HepG2 (cell line): Measurements from ENCODE around the gene ADAMTS2. TPM values are rescaled to one million over a fixed set of nuclear protein-coding genes. Genes with fewer than 3 reads are reported as not detected.

Experiments
- CEBPB ChIP-seq: IDR thresholded peaks from 2 replicates; pipeline ENCODE4 v1.6.1; 2011; ENCODE audit warnings: low read depth, low read length, improper control_type of control experiment, borderline replicate concordance
- CENPT ChIP-seq: sonication (generic); formaldehyde crosslinking; IDR thresholded peaks from 2 replicates; pipeline ENCODE4 v1.8.0; 2022; ENCODE audit warnings: low read depth, mild to moderate bottlenecking, moderate library complexity, missing genetic modification reagents
- EP300 ChIP-seq, 3 experiments: sonication (generic) in 1 of 3; formaldehyde crosslinking in 1 of 3; IDR thresholded peaks; 2 replicates each; pipeline versions ENCODE4 v1.5.1 to v1.6.1; 2011 to 2020; ENCODE audit warnings: low read depth in 2 of 3, low read length in 2 of 3, borderline replicate concordance in 1 of 3, improper control_type of control experiment in 1 of 3, mild to moderate bottlenecking in 1 of 3, missing genetic modification reagents in 1 of 3, moderate library complexity in 1 of 3
- HOMEZ ChIP-seq: IDR thresholded peaks from 2 replicates; pipeline ENCODE4 v1.6.1; 2016; ENCODE audit warnings: low read depth
- PAF1 ChIP-seq: IDR thresholded peaks from 2 replicates; pipeline ENCODE4 v1.6.1; 2016; ENCODE audit warnings: missing genetic modification reagents, missing compliant biosample characterization
- PITX1 ChIP-seq: sonication (generic); formaldehyde crosslinking; IDR thresholded peaks from 2 replicates; pipeline ENCODE4 v1.5.1; 2020; ENCODE audit warnings: mild to moderate bottlenecking, missing genetic modification reagents
- REPIN1 ChIP-seq: sonication (generic); formaldehyde crosslinking; IDR thresholded peaks from 2 replicates; pipeline ENCODE4 v1.8.0; 2022; ENCODE audit warnings: missing genetic modification reagents, low read depth, mild to moderate bottlenecking, borderline replicate concordance
- YY1 ChIP-seq: IDR thresholded peaks from 2 replicates; pipeline ENCODE4 v1.6.1; 2011; ENCODE audit warnings: low read length, low read depth, moderate library complexity, mild to moderate bottlenecking; ENCODE audit not compliant: insufficient read depth, insufficient replicate concordance
- ZNF207 ChIP-seq: fragments of 450-650 bp; IDR thresholded peaks from 2 replicates; pipeline ENCODE4 v1.6.1; 2016; ENCODE audit warnings: antibody characterized with exemption, borderline replicate concordance
- ZNF383 ChIP-seq: sonication (generic); formaldehyde crosslinking; IDR thresholded peaks from 2 replicates; pipeline ENCODE4 v1.4.0; 2020; ENCODE audit warnings: missing genetic modification reagents, mild to moderate bottlenecking, borderline replicate concordance
- ZNF598 ChIP-seq: sonication (generic); formaldehyde crosslinking; IDR thresholded peaks from 2 replicates; pipeline ENCODE4 v1.5.1; 2020; ENCODE audit warnings: mild to moderate bottlenecking, missing genetic modification reagents, borderline replicate concordance
- ZNF781 ChIP-seq: sonication (generic); formaldehyde crosslinking; IDR thresholded peaks from 2 replicates; pipeline ENCODE4 v1.5.1; 2020; ENCODE audit warnings: borderline replicate concordance, mild to moderate bottlenecking, missing genetic modification reagents; ENCODE audit errors: not compliant biosample characterization
- ZNF788 ChIP-seq: sonication (generic); formaldehyde crosslinking; IDR thresholded peaks from 2 replicates; pipeline ENCODE4 v1.5.0; 2020; ENCODE audit warnings: mild to moderate bottlenecking, missing genetic modification reagents, borderline replicate concordance
- ZNF878 ChIP-seq: sonication (generic); formaldehyde crosslinking; IDR thresholded peaks from 2 replicates; pipeline ENCODE4 v1.8.1; 2023; ENCODE audit warnings: mild to moderate bottlenecking, missing genetic modification reagents, moderate library complexity
- ZSCAN20 ChIP-seq: sonication (generic); formaldehyde crosslinking; IDR thresholded peaks from 2 replicates; pipeline ENCODE4 v1.4.0; 2020; ENCODE audit warnings: missing genetic modification reagents, mild to moderate bottlenecking, borderline replicate concordance
- polyA plus RNA-seq, 8 experiments: library from polyadenylated mRNA; depleted of rRNA in 3 of 8; stranded (reverse) in 7 of 8; unstranded in 1 of 8; fragments of >200 nt; fragmentation: Illumina TruSeq in 4 of 8; extraction: Trizol in 4 of 8; gene quantifications; 2 replicates each; pipeline versions ENCODE4 v1.2.1 to v1.2.3, GENCODE V29; 2011 to 2016; ENCODE audit warnings: low read depth in 4 of 8, missing spikeins in 1 of 8, mixed read lengths in 1 of 8; ENCODE audit not compliant: insufficient read depth in 1 of 8
- total RNA-seq, 5 experiments: library from RNA; depleted of rRNA; stranded (reverse); fragments of >200 nt; fragmentation: Illumina TruSeq; extraction: Trizol; gene quantifications; 2 replicates each; pipeline ENCODE4 v1.2.3, GENCODE V29; 2016; ENCODE audit warnings: low read depth in 1 of 5
- TF ChIP-seq, protein P1 (sequence below): sonication (generic); formaldehyde crosslinking; IDR thresholded peaks from 2 replicates; pipeline ENCODE4 v1.4.0; 2020; ENCODE audit warnings: missing genetic modification reagents
- TF ChIP-seq, protein P2 (sequence below): sonication (generic); formaldehyde crosslinking; IDR thresholded peaks from 2 replicates; pipeline ENCODE4 v1.4.0; 2020; ENCODE audit warnings: missing genetic modification reagents
- TF ChIP-seq, protein P3 (sequence below): sonication (generic); formaldehyde crosslinking; IDR thresholded peaks from 2 replicates; pipeline ENCODE4 v1.5.1; 2020; ENCODE audit warnings: missing genetic modification reagents, mild to moderate bottlenecking, borderline replicate concordance

Gene ADAMTS2
- total and polyA plus RNA-seq, 2 of the 13 experiments (the other 11 are each of a cell fraction or from before 2014, with no cell fraction given): 0.24 to 3.5 TPM

DNA sequence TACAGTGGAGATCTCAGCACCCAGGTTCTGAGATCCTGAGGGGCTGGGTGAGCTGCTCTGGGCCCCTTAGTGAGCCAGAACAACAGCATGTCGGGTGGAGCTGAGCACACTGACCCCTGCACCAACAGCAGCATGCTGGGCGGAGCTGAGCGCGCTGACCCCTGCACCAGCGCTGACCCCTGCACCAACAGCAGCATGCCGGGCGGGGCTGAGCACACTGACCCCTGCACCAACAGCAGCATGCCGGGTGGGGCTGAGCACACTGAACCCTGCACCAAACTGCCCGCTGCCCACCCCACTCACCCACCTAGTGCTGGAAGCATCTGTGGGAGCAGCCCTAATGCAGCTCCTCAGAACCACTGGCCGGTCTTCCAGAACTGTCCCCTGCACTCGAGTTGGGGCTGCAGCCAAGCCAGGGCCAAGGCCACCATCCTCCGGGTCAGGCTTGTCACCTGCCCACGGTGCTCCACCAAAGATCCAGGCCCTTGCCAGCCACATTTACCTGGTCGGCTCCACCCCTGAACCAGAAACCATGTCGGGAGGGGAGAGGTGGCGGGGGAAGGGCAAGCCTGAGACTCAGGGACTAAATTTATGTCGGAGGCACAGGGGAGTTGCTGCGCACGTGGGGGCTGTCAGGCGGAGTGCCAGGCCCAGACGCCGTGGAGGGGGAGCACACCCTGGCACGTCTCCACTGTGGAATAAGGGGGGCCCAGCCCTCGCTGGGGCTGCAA is 80.3 kb downstream of the ADAMTS2 start (continued):
- TF ChIP-seq, protein P1, sequence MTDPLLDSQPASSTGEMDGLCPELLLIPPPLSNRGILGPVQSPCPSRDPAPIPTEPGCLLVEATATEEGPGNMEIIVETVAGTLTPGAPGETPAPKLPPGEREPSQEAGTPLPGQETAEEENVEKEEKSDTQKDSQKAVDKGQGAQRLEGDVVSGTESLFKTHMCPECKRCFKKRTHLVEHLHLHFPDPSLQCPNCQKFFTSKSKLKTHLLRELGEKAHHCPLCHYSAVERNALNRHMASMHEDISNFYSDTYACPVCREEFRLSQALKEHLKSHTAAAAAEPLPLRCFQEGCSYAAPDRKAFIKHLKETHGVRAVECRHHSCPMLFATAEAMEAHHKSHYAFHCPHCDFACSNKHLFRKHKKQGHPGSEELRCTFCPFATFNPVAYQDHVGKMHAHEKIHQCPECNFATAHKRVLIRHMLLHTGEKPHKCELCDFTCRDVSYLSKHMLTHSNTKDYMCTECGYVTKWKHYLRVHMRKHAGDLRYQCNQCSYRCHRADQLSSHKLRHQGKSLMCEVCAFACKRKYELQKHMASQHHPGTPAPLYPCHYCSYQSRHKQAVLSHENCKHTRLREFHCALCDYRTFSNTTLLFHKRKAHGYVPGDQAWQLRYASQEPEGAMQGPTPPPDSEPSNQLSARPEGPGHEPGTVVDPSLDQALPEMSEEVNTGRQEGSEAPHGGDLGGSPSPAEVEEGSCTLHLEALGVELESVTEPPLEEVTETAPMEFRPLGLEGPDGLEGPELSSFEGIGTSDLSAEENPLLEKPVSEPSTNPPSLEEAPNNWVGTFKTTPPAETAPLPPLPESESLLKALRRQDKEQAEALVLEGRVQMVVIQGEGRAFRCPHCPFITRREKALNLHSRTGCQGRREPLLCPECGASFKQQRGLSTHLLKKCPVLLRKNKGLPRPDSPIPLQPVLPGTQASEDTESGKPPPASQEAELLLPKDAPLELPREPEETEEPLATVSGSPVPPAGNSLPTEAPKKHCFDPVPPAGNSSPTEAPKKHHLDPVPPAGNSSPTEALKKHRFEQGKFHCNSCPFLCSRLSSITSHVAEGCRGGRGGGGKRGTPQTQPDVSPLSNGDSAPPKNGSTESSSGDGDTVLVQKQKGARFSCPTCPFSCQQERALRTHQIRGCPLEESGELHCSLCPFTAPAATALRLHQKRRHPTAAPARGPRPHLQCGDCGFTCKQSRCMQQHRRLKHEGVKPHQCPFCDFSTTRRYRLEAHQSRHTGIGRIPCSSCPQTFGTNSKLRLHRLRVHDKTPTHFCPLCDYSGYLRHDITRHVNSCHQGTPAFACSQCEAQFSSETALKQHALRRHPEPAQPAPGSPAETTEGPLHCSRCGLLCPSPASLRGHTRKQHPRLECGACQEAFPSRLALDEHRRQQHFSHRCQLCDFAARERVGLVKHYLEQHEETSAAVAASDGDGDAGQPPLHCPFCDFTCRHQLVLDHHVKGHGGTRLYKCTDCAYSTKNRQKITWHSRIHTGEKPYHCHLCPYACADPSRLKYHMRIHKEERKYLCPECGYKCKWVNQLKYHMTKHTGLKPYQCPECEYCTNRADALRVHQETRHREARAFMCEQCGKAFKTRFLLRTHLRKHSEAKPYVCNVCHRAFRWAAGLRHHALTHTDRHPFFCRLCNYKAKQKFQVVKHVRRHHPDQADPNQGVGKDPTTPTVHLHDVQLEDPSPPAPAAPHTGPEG: no peak
- TF ChIP-seq CEBPB: no peak
- TF ChIP-seq PAF1 (CRISPR knock-in tag): no peak
- TF ChIP-seq REPIN1: peak; percentile 27; the same call in 1 of the 2 replicates
- no peak for TF ChIP-seq ZNF598 (CRISPR knock-in tag)
- peak in 1 of 2 experiments; percentile 46; a peak in 1 of 4 replicates for TF ChIP-seq EP300 (IDR thresholded peaks at IDR 0.05; ENCODE audit: low read depth in 2 of 2, low read length in 2 of 2)
- TF ChIP-seq EP300 (CRISPR knock-in tag; IDR thresholded peaks at IDR 0.05; ENCODE audit: borderline replicate concordance): peak; percentile 37; the same call in 1 of the 2 replicates
- TF ChIP-seq ZSCAN20 (CRISPR knock-in tag): no peak
- no peak for TF ChIP-seq ZNF383 (CRISPR knock-in tag)
- peak; percentile 21 for TF ChIP-seq YY1
- no peak for TF ChIP-seq CENPT
- no peak for TF ChIP-seq ZNF781 (CRISPR knock-in tag)
- TF ChIP-seq PITX1 (CRISPR knock-in tag): peak; percentile 72
- TF ChIP-seq, protein P2, sequence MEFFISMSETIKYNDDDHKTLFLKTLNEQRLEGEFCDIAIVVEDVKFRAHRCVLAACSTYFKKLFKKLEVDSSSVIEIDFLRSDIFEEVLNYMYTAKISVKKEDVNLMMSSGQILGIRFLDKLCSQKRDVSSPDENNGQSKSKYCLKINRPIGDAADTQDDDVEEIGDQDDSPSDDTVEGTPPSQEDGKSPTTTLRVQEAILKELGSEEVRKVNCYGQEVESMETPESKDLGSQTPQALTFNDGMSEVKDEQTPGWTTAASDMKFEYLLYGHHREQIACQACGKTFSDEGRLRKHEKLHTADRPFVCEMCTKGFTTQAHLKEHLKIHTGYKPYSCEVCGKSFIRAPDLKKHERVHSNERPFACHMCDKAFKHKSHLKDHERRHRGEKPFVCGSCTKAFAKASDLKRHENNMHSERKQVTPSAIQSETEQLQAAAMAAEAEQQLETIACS (CRISPR knock-in tag): no peak
- TF ChIP-seq, protein P3, sequence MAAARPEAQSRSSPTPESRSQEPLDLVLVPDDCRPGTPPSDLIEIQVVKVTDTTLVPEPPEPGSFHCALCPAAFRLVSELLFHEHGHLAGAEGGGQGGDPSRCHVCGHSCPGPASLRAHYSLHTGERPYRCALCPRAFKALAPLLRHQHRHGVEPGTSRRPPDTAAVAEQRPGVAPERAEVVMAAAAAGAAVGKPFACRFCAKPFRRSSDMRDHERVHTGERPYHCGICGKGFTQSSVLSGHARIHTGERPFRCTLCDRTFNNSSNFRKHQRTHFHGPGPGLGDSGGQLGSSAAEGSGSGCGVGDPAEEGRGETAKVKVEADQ (CRISPR knock-in tag): no peak; the same call in 1 of the 2 replicates
- no peak for TF ChIP-seq ZNF207
- TF ChIP-seq HOMEZ (CRISPR knock-in tag): peak; percentile 49; the same call in 1 of the 2 replicates
- peak; percentile 36; the same call in 1 of the 2 replicates for TF ChIP-seq ZNF878 (CRISPR knock-in tag)
- TF ChIP-seq ZNF788: peak; percentile 89; the same call in 1 of the 2 replicates
